T-helper 1 cell (primary cell): ENCODE results near the gene PLEKHF1.
"Not testable (repeated sequence)": the region's sequence is repeated elsewhere in the genome, so short reads cannot be mapped to it uniquely, and the experiment has no call there.

ENCODE experiments used
- DNase-seq, 5 donors: peaks; one replicate each; pipeline ENCODE4 v3.0.0-alpha.2; 2012 to 2020

PLEKHF1 gene

GRCh38 chr19:29704562-29705558 is 39.6 kb downstream of the PLEKHF1 start:
- DNase-seq, result peak in 1 of 5 donors; percentile 53

GRCh38 chr19:29705706-29706105 is 40.4 kb downstream of the PLEKHF1 start:
- no peak for DNase-seq

GRCh38 chr19:29706635-29707034 is 41.4 kb downstream of the PLEKHF1 start:
- no peak for DNase-seq

- DNase-seq, result no peak
These were observed 43.5 kb downstream of the PLEKHF1 start for GRCh38 chr19:29708554-29709439.

- DNase-seq, result not testable (repeated sequence)
These were observed 44.2 kb downstream of the PLEKHF1 start for GRCh38 chr19:29709440-29709798.

GRCh38 chr19:29711584-29712132 is 46.4 kb downstream of the PLEKHF1 start:
- DNase-seq, result peak in 1 of 5 donors; percentile 30

GRCh38 chr19:29712744-29713516 is 47.7 kb downstream of the PLEKHF1 start:
- peak in 1 of 5 donors; percentile 25 for DNase-seq

- peak; percentile 42 to 83 (median 44) for DNase-seq
These were observed 49.2 kb downstream of the PLEKHF1 start for GRCh38 chr19:29714371-29714952.

- peak in 3 of 5 donors; percentile 33 to 56 (median 53) for DNase-seq
These were observed 49.9 kb downstream of the PLEKHF1 start, which contains the start of gene C19orf12 for GRCh38 chr19:29714953-29715700. C19orf12 (minus strand) TSS chr19:29715261; CDS start chr19:29708413, 6,848 bp downstream.

- DNase-seq, result no peak
These were observed 50.7 kb downstream of the PLEKHF1 start for GRCh38 chr19:29715701-29716581.

- no peak for DNase-seq
These were observed 51.8 kb downstream of the PLEKHF1 start for GRCh38 chr19:29717051-29717450.

GRCh38 chr19:29724102-29724641 is 58.9 kb downstream of the PLEKHF1 start:
- DNase-seq, result peak in 1 of 5 donors; percentile 21

- DNase-seq, result no peak
These were observed 59.5 kb downstream of the PLEKHF1 start for GRCh38 chr19:29724746-29725145.
